ENCODE data around the gene OFD1. TPM values are rescaled to one million over a fixed set of nuclear protein-coding genes. Genes with fewer than 3 reads are reported as not detected.

Gene OFD1
- total RNA-seq, 2 donors from 2014 or later, result 7.7 to 8.1 TPM

GRCh38 chrX:13816643-13817627 lies 82.4 kb downstream of the OFD1 start, which contains the start of gene GPM6B:
Gene GPM6B, minus strand, starts transcription at chrX:13817093. Its CDS starts 189 bp downstream, at chrX:13816904.
- no peaks in the 10 kb centered on the region for H3K27me3 ChIP-seq
- DNase-seq (ENCODE audit: low spot score), result no peak
- H3K36me3 ChIP-seq, result no peaks in the 10 kb centered on the region
- H3K9me3 ChIP-seq, result no peaks in the 10 kb centered on the region
- no peak within 1 kb of the TSS for H3K27ac ChIP-seq
- no peaks in the 10 kb centered on the region for H3K4me1 ChIP-seq
- TF ChIP-seq CTCF (IDR thresholded peaks at IDR 0.05), result no peak
- no peak within 1 kb of the TSS for H3K4me3 ChIP-seq

Other genes starting within 250 kb of the OFD1 start
- not detected for gene EGFL6, start 165.1 kb upstream of the OFD1 start, total RNA-seq
- 1 to 10 TPM; 1.4 to 3.7 TPM for gene TCEANC, start 81.6 kb upstream of the OFD1 start, total RNA-seq
- 10 to 100 TPM; 25.6 to 26.1 TPM for gene RAB9A, start 45.6 kb upstream of the OFD1 start, total RNA-seq
- 1 to 10 TPM; 6.6 to 7.6 TPM for gene TRAPPC2, start 128 bp upstream of the OFD1 start, total RNA-seq
- 10 to 100 TPM in 1 of 2 donors, 1 to 10 TPM in 1; 9.0 to 14.2 TPM for gene GPM6B, start 82.3 kb downstream of the OFD1 start, total RNA-seq

All from right atrium auricular region (tissue), 2 donors.